Fibroblast of lung (primary cell): ENCODE results near the gene SHC4. TPM values are rescaled to one million over a fixed set of nuclear protein-coding genes. Genes with fewer than 3 reads are reported as not detected.
A peak's percentile ranks its signal among the peaks of the same experiment; 100 is the strongest.

Source experiments
- DNase-seq, 2 donors: peaks; one replicate each; pipeline versions ENCODE4 v3.0.0 to v3.0.0-alpha.2; 2010; ENCODE audit warnings: low read depth in 2 of 2
- H2AFZ ChIP-seq: 2 replicates; pipeline ENCODE4 v1.5.1; 2012; ENCODE audit warnings: low read length, control low read depth, inconsistent platforms
- H3K27ac ChIP-seq: 2 replicates; pipeline ENCODE4 v1.5.1; 2011; ENCODE audit warnings: low read length, control low read depth; ENCODE audit not compliant: insufficient read depth
- H3K27me3 ChIP-seq: 2 replicates; pipeline ENCODE4 v1.5.1; 2011; ENCODE audit warnings: mild to moderate bottlenecking, low read length; ENCODE audit not compliant: control insufficient read depth, insufficient read depth
- H3K36me3 ChIP-seq: 2 replicates; pipeline ENCODE4 v1.5.1; 2011; ENCODE audit warnings: low read length; ENCODE audit not compliant: control insufficient read depth, insufficient read depth
- H3K4me1 ChIP-seq: 2 replicates; pipeline ENCODE4 v1.5.1; 2011; ENCODE audit warnings: low read length; ENCODE audit not compliant: control insufficient read depth, insufficient read depth; ENCODE audit errors: extremely low read depth
- H3K4me2 ChIP-seq: 2 replicates; pipeline ENCODE4 v1.5.1; 2011; ENCODE audit warnings: low read length, control low read depth; ENCODE audit not compliant: insufficient read depth; ENCODE audit errors: extremely low read depth
- H3K4me3 ChIP-seq, 4 experiments: fragments of 200-600 bp in 1 of 4; sonication (generic) in 1 of 4; replicated peaks in 1 of 4; 2 replicates each; pipeline ENCODE4 v1.5.1; 2011 to 2016; ENCODE audit warnings: low read length in 4 of 4, low read depth in 3 of 4, mild to moderate bottlenecking in 3 of 4, control low read depth in 2 of 4, inconsistent platforms in 1 of 4, mixed read lengths in 1 of 4; ENCODE audit not compliant: insufficient read depth in 1 of 4; ENCODE audit errors: control extremely low read depth in 1 of 4
- H3K79me2 ChIP-seq: 2 replicates; pipeline ENCODE4 v1.5.1; 2012; ENCODE audit warnings: mild to moderate bottlenecking, low read length, inconsistent platforms; ENCODE audit not compliant: control insufficient read depth, insufficient read depth
- H3K9ac ChIP-seq: 2 replicates; pipeline ENCODE4 v1.5.1; 2011; ENCODE audit warnings: mild to moderate bottlenecking, low read length, control low read depth; ENCODE audit not compliant: insufficient read depth
- H3K9me3 ChIP-seq: 2 replicates; pipeline ENCODE4 v1.5.1; 2012; ENCODE audit warnings: low read depth, low read length; ENCODE audit not compliant: control insufficient read depth, insufficient read depth
- H4K20me1 ChIP-seq: 2 replicates; pipeline ENCODE4 v1.5.1; 2011; ENCODE audit warnings: low read length; ENCODE audit not compliant: control insufficient read depth, insufficient read depth; ENCODE audit errors: extremely low read depth
- EZH2 ChIP-seq: IDR thresholded peaks from 2 replicates; pipeline ENCODE4 v1.5.1; 2012; ENCODE audit warnings: low read length, control low read depth, mild to moderate bottlenecking; ENCODE audit errors: missing control alignments
- polyA plus RNA-seq, 2 donors: library from polyadenylated mRNA; depleted of rRNA in 1 of 2; stranded (reverse) in 1 of 2; unstranded in 1 of 2; fragments of >200 nt; gene quantifications; 2 replicates each; pipeline ENCODE4 v1.2.1, GENCODE V29; 2011 to 2012; ENCODE audit warnings: missing spikeins in 1 of 2
- total RNA-seq: library from RNA; depleted of rRNA; stranded (reverse); fragments of >200 nt; gene quantifications from 2 replicates; pipeline ENCODE4 v1.2.1, GENCODE V29; 2014
- TF ChIP-seq, protein P1 (sequence below), 2 donors: IDR thresholded peaks in 1 of 2; conservative IDR thresholded peaks in 1 of 2; 1 replicate in 1 of 2; 2 replicates in 1 of 2; pipeline ENCODE4 v1.5.1; 2011 to 2012; ENCODE audit warnings: low read length in 2 of 2, control low read depth in 1 of 2, inconsistent platforms in 1 of 2, low read depth in 1 of 2, mild to moderate bottlenecking in 1 of 2

SHC4 gene
- total and polyA plus RNA-seq, 2 donors (not counting 1 experiment from before 2014, with no cell fraction given): 0.75 to 1.5 TPM

DNA sequence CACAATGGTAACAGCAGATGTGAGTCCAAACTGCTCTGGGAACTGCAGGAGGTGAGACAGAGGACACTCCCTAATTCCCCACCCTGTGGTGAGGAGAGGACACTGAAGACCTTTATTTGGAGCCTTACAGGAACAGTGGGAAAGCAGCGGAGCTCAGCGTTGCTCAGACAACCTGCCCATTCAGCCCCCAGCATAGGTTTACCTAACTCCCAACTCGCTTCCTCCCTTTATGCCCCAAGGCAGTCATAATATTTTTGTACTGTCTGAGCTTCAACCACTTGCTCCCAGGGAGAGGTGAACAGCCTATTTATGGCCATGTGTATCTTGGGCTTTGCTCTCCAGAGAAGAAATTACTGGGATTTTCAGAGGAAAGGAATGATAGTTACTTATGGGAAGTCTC lies 34.1 kb downstream of the SHC4 start:
- H3K4me1 ChIP-seq: no peaks in the 10 kb centered on the region
- no peaks in the 10 kb centered on the region for H3K27me3 ChIP-seq
- no peaks in the 10 kb centered on the region for H4K20me1 ChIP-seq
- H3K4me2 ChIP-seq: no peak overlapping the region
- no peak overlapping the region for H3K4me3 ChIP-seq
- no peak overlapping the region for H3K27ac ChIP-seq
- no peak for TF ChIP-seq EZH2
- TF ChIP-seq, protein P1, sequence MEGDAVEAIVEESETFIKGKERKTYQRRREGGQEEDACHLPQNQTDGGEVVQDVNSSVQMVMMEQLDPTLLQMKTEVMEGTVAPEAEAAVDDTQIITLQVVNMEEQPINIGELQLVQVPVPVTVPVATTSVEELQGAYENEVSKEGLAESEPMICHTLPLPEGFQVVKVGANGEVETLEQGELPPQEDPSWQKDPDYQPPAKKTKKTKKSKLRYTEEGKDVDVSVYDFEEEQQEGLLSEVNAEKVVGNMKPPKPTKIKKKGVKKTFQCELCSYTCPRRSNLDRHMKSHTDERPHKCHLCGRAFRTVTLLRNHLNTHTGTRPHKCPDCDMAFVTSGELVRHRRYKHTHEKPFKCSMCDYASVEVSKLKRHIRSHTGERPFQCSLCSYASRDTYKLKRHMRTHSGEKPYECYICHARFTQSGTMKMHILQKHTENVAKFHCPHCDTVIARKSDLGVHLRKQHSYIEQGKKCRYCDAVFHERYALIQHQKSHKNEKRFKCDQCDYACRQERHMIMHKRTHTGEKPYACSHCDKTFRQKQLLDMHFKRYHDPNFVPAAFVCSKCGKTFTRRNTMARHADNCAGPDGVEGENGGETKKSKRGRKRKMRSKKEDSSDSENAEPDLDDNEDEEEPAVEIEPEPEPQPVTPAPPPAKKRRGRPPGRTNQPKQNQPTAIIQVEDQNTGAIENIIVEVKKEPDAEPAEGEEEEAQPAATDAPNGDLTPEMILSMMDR (conservative IDR thresholded peaks at IDR 0.05 in 1 of 2, IDR thresholded peaks at IDR 0.05 in 1 of 2; ENCODE audit: low read depth in 1 of 2, low read length in 2 of 2): no peak
- H3K79me2 ChIP-seq: no peaks in the 10 kb centered on the region
- H3K36me3 ChIP-seq: no peaks in the 10 kb centered on the region
- H3K9ac ChIP-seq: no peak overlapping the region
- H2AFZ ChIP-seq: no peak overlapping the region
- DNase-seq: no peak
- H3K9me3 ChIP-seq: no peaks in the 10 kb centered on the region

DNA sequence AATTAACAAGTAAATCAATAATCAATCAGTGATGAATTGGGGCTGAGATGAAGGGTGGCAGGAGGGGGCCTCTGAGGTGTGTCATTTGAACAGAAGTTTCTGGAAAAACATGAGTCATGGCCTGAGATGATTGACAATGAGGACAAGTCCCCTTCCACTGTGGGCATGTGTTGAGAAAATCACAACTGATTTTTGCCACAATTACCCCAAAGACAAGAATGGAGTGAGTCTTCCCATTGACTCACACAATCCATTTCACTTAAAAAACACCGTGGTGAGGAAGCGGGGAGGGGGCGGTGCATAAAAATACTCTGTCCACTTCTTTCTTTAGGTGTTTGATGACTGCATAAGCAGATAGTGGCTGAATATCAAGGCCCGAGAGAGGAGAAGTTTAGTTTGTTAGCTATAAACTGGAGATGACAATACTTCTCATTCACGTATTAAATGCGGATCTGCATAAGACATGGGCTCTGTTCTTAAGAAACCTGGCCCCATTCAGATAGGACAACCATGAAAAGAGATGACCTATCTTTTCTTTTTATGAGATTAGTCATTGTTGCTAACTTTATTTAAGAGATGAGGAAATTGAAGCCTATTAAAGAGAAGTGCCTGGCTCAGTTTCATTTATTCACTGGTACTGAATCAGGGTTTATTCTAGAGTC lies 34.7 kb downstream of the SHC4 start:
- no peak overlapping the region for H3K4me3 ChIP-seq
- no peaks in the 10 kb centered on the region for H3K79me2 ChIP-seq
- peak in 1 of 2 donors; percentile 76 for DNase-seq
- H3K36me3 ChIP-seq: no peaks in the 10 kb centered on the region
- no peak overlapping the region for H3K4me2 ChIP-seq
- no peak overlapping the region for H3K9ac ChIP-seq
- no peaks in the 10 kb centered on the region for H3K4me1 ChIP-seq
- H3K27me3 ChIP-seq: no peaks in the 10 kb centered on the region
- no peaks in the 10 kb centered on the region for H3K9me3 ChIP-seq
- no peaks in the 10 kb centered on the region for H4K20me1 ChIP-seq
- no peak overlapping the region for H3K27ac ChIP-seq
- TF ChIP-seq EZH2: no peak
- TF ChIP-seq, protein P1 (conservative IDR thresholded peaks at IDR 0.05 in 1 of 2, IDR thresholded peaks at IDR 0.05 in 1 of 2; ENCODE audit: low read depth in 1 of 2, low read length in 2 of 2): no peak
- H2AFZ ChIP-seq: no peak overlapping the region

DNA sequence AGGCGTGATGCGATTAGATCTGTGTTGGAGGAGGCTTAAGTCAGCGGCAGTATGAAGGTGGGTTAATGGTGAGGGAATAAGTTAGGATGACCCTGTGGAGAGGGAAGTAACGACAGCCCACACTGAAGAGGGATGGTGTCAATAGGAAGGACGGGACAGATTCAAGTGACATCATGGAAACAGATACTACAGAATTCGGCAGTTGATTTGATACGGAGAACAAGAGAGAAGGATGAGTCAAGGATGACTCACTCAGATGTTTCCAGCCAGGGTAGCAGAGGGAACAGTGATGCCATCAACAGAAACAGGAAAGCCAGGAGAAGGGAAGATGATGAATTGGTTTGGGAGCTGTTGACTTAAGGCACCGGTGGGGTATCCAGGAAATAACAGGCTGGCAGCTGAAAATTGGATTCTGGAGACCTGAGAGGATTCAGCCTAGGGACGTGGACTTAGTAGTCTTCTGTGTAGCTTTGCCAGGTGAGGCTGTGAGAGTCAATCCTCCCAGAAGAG lies 38.0 kb downstream of the SHC4 start:
- Histone ChIP-seq H3K27ac (no peak overlapping the region), H3K27me3 (no peaks in the 10 kb centered on the region), H3K4me1 (no peaks in the 10 kb centered on the region), H3K36me3 (no peaks in the 10 kb centered on the region), H3K9me3 (no peaks in the 10 kb centered on the region), H3K9ac (no peak overlapping the region), H3K79me2 (no peaks in the 10 kb centered on the region), H2AFZ (no peak overlapping the region), H3K4me2 (no peak overlapping the region), H4K20me1 (no peaks in the 10 kb centered on the region), H3K4me3 (peak overlapping the region in 1 of 4 experiments; percentile 11)
- TF ChIP-seq, protein P1 (conservative IDR thresholded peaks at IDR 0.05 in 1 of 2, IDR thresholded peaks at IDR 0.05 in 1 of 2; ENCODE audit: low read depth in 1 of 2, low read length in 2 of 2): no peak
- TF ChIP-seq EZH2: no peak
- peak; percentile 90 to 94 for DNase-seq
